ENCODE results near the gene RCSD1.

GRCh38 chr1:167618366-167618765, 11.7 kb upstream of the RCSD1 start:
- TF ChIP-seq CTCF (conservative IDR thresholded peaks at IDR 0.05; ENCODE audit: low read length) (no peak), EZH2phosphoT487 (IDR thresholded peaks at IDR 0.05; ENCODE audit: borderline replicate concordance) (no peak)
